H1 (cell line): ENCODE measurements around the gene NCSTN.

Experiments
- GTF2F1 ChIP-seq: IDR thresholded peaks from 2 replicates; pipeline ENCODE4 v1.6.1; 2012; ENCODE audit warnings: low read depth, low read length, improper control_type of control experiment, borderline replicate concordance
- RFX5 ChIP-seq: IDR thresholded peaks from 2 replicates; pipeline ENCODE4 v1.6.1; 2011; ENCODE audit warnings: low read depth, low read length, improper control_type of control experiment, borderline replicate concordance
- SUZ12 ChIP-seq: fragments of 200-600 bp; sonication (generic); IDR thresholded peaks from 2 replicates; pipeline ENCODE4 v1.6.1; 2012; ENCODE audit warnings: mild to moderate bottlenecking, inconsistent platforms, low read length, moderate library complexity, mixed read lengths

DNA sequence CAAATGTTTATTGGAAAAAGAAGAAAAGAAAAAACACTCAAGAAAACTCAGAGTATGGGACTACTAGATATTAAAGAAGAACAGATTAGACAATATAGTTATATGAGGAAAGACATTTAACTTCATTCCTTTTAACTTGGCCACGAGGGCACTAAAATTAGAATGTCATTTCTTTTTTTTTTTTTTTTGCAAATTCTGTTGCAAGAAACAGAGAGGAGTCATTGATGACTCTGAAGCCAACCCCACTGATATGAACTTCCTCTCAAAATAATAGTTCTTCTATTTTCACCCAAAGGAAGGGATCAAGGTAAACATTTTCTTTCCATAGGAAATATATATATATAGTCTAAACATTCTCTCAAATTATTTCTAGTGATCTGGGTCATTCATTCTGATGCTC is 33.6 kb upstream of the NCSTN start:
- TF ChIP-seq SUZ12 (no peak), GTF2F1 (no peak), RFX5 (no peak)
